HG02981 (cell line): ENCODE results near the gene CDX1.

ENCODE experiments used
- ATAC-seq: cut with Tn5 transposase; IDR thresholded peaks from one replicate; pipeline ENCODE4 v1.9.1; 2021; ENCODE audit warnings: mild to moderate bottlenecking, moderate library complexity; ENCODE audit not compliant: unreplicated experiment

Gene CDX1

DNA sequence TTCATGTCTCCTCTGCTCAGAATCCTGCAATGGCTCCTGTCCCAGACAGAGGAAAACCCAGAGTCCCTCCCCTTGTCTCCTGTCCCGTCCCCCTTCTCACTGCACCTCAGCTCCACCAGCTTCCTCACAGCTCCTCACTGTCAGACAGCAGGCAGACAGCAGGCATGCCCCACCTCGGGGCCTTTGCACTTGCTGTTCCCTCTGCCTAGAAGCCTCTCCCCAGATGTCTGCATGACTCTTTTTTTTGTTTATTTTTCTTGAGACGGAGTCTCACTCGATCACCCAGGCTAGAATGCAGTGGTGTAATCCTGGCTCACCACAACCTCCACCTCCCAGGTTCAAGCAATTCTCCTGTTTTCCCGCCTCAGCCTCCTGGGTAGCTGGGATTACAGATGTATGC is 14.4 kb downstream of the CDX1 start:
- ATAC-seq, result no peak

- no peak for ATAC-seq
These were observed 15.4 kb downstream of the CDX1 start for GRCh38 chr5:150181766-150182545.

- no peak for ATAC-seq
These were observed 16.2 kb downstream of the CDX1 start for GRCh38 chr5:150182774-150183173.

- ATAC-seq, result no peak
These were observed 16.9 kb downstream of the CDX1 start for GRCh38 chr5:150183436-150183835.

- no peak for ATAC-seq
These were observed 17.4 kb downstream of the CDX1 start for GRCh38 chr5:150184006-150184405.

DNA sequence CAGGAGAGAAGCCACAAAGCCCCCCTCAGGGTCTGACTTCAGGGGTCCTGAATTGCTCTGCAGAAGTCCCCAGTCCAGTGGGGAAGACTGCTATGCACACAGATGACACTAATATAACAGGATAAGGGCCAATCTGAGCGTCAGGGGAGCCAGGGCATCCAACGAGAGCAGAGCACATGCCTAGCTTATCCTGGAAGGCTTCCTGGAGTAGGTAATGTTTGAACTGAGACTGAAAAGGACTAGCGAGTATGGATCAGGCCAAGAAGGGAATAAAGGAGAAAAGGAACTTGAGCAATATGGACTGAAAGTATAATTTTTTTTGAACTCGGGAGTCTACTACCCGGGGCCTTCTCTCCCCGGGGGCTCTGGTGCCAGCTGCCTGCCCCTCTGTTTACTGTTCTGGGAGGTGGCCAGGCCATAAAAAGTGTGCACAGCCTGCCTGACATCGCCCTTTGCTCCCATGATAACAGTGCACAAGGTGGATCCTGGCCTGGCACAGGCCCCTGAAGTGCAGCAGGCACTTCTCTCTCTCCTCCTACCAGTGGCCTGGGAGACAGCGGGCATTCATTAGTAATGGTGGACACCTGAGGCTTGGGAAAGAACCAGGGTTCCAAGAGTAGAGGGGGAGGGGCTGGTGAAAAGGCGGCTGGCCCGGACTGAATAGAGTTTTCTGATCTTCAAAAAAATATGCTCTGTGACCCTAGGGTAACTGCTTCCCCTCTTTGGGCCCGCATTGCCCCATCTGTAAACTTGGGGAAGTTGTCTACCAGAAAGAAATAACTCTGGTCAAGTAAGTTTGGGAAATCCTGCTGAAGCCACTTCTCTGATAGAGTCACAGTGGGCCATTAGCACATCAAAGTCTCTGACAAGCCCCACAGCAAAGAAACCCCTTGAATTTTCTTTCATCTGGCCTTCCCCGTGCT is 18.7 kb downstream of the CDX1 start:
- no peak for ATAC-seq

DNA sequence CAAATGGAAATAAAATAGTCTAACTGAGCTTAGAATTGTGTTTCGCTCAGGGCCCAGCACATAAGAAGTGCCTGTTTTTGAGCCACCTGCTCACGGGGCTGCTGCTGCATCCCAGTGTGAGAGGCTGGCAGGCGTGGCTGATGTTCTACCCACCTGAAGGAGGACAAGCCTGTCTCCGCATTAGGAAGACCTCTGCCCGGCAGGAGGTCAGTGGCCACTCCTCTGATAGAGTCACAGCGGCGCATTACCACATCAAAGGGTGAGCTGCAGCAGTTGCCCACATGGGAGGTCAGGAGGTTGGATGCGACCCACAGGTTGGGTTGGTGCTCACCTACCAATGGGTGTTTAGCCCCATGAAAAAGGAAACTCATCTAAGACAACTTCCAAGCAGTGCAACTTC is 19.6 kb downstream of the CDX1 start:
- ATAC-seq, result no peak

DNA sequence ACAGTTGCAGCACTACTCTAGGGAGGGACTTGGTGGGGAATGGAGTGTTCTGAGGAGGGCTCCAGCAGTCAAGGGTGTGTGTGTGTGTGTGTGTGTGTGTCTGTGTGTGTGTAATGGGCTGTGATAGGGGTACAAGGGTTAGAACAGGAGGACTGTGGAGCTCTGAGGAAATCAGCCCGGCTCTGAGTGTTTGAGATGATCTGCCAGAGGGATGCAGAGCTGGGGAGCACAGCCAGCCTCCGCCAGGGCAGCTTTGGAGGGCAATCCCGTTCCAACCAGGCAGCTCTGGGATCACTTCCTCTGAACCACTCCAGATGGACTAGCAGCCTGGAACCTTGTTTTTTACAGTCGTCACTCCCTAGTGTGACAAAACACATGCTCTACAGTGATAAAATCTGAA is 20.3 kb downstream of the CDX1 start:
- ATAC-seq, result no peak

DNA sequence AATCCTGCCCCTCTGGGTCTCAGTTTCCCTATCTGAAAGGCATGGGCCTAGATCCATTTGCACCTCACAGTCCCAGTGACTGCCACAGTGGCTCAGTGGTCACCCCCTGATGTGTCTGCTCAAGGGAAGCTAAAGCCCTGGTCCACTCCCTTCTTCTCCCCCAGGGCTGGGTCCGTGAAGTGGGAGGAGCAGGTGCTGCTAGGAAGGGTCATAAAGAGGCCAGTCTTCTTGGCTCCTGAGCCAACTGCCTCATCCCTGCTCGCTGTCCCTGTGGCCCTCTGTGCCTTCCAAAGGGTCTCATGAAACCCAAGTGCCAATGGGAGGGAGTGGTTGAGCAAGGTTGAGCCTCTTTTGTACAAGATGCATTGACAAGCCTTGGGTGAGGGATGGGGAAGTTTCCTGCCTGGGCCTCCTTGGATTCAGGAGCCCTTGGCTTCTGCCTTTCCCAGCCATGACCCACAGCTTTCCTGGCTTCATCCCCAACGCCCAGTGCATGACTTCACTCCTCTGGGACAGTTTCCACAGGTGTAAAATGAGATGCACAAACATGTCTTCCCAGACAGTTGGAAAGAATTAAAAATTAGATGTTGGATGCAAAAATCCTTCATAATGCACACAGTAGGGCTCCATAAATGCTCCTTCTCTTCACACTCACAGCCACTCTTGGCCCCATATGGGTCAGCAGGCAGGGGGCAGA is 21.7 kb downstream of the CDX1 start:
- ATAC-seq, result no peak

DNA sequence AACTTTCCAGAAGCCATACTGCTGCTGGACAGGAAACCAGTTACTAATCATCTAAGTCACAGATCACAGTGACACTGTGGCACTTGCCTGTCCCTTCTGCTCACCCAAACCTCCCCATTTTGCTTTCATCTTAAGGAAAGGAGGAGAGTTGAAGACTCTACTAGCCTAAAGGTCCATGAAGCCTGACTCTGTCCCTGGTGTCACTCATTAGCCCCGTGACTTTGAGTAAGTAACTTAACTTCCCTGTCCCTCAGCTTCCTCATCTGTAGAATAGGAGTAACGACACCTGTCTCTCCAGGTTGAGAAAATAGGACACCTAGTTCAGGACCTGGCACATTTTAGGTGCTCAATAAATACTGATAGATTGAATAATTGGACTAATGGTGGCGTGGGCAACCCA is 22.7 kb downstream of the CDX1 start:
- ATAC-seq, result no peak

DNA sequence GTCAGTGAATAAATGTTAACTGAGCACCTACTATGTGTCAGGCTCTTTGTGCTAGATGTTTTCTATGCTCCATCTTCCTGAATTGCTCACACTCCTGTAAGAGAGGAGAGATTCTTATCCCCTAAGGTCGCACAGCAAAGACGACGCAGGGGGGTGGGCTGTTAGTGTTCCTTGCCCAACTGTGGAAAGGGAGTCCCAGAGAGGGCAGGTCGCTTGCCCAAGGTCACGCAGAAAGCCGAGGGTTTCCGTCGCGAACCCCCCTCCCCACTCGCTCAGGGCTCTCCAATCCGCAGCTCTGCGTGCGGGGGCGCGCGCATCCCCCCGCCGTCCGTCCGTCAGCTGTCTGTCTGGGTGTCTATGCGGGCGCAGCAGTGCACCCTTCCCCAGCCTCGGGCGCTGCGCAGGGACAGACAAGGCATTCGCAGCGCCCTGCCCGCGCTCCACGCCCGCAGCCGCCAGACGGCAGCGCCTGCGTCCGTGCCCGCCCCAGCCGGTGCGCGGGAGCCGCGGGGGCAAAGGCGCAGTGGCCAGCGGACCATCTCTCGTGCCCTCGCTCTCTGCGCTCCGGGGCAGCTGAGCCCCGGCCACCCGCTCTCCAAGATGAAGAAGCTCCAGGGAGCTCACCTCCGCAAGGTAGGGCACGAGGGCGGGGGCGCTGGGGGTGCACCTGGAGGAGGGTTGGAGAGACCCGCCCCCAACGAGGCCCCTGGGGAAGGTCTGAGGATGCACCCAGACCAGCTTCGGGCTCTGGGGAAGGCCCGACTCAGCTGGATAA is 23.3 kb downstream of the CDX1 start, which contains the start of gene SLC6A7:
TSS of gene SLC6A7 (plus strand) at position 335 of the 775 bp plus-strand sequence. CDS start at position 601, 266 bp downstream.
- no peak for ATAC-seq

DNA sequence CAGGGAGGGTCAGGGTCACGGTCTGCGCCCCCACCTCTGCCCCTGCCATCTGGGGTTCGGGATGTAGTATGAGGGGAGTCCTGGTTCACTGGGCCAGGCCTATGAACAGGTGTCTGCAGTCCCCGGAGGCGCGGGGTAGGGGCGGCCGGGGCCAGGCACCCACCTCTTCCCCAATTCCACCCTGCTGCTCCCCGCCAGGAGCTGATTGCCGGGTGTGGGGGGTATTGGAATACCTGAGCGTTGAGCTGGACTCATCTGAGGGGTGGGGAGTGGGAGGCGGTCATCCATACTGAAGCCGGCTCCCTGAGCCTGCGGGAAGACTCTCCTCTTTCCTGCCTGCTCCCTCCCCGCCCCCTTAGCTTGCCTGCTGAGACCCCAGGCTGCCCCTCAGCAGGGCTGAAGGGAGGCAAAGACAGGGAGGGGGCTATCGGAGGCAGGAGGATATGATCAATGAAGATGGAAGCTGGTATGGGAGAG is 24.0 kb downstream of the CDX1 start:
- no peak for ATAC-seq

GRCh38 chr5:150190987-150191386 is 24.4 kb downstream of the CDX1 start:
- no peak for ATAC-seq

- no peak for ATAC-seq
These were observed 25.9 kb downstream of the CDX1 start for GRCh38 chr5:150192462-150192861.

DNA sequence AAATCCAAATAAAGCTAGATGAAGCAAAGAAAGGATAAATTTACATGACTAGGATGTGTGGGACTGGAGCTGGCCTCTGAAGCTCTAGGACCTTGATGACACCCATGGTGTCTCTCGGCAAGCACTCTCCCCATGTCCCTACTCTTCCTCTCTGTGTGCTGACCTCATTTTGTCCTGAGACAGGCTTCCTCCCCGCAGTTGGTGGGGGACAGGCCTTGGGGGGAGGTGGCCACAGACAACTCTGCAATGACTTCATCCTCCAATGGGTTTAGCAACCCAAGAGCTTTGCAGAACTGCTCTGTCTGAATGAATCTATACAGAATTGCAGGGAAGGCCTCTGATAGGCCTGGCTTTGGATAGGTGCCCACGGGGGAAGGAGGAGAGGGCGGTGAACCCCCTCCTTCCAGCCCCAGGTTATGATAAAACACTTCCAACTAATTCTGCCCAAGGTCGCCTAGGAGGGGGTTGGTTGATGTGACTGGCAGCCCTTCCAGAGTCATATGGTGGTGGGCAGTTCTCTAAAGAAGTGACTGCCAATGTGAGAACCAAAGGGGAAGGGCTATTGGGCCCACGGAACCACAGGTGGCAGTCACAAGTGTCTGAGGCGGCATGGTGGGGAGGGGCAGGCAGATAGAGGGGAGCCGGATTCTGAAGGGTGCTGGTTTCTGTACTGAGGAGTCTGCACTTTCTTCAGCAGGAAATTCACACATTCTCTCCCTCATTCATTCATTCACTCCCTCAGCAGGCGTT is 29.3 kb downstream of the CDX1 start:
- ATAC-seq, result no peak

DNA sequence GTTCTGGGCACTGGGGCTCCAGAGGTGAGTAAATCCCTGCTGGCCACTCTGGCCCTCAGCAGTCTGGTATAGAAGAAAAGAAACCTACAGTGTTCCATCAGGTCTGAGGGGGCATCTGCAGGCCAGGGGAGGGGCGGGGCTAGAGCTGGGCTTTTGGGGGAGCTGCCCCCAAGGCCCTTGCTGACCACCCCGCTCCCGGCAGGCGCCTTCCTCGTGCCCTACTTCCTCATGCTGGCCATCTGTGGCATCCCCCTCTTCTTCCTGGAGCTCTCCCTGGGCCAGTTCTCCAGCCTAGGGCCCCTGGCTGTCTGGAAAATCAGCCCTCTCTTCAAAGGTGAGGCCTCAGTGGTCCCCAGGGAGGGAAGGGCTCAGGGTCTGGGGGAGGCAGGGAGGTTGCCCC is 29.9 kb downstream of the CDX1 start:
- ATAC-seq, result no peak

- ATAC-seq, result no peak
These were observed 30.4 kb downstream of the CDX1 start for GRCh38 chr5:150196986-150197385.

- ATAC-seq, result no peak
These were observed 30.9 kb downstream of the CDX1 start for GRCh38 chr5:150197476-150197875.

- no peak for ATAC-seq
These were observed 35.9 kb downstream of the CDX1 start for GRCh38 chr5:150202501-150202900.
